Cerebellar nuclear complex (tissue), 1 donor: Measurements from ENCODE around the gene HMGN1.

Source experiments
- DNase-seq, 2 experiments: peaks; one replicate each; lab custom pipeline; 2025; lab: John Stamatoyannopoulos, UW

Gene HMGN1

DNA sequence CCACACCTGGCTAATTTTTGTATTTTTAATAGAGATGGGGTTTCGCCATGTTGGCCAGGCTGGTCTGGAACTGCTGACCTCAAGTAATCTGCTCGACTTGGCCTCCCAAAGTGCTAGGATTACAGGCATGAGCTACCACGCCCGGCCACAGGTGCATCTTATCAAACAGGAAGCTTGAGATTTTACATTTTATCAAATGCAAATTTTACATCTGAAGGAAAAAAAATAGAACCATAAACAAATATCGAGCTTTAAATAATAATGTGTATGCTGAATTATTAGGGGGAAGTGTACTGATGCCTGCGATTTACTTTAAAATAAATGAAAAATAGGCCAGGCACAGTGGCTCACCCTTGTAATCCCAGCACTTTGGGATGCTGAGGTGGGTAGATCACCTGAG is 18.9 kb downstream of the HMGN1 start:
- DNase-seq: no peak

DNA sequence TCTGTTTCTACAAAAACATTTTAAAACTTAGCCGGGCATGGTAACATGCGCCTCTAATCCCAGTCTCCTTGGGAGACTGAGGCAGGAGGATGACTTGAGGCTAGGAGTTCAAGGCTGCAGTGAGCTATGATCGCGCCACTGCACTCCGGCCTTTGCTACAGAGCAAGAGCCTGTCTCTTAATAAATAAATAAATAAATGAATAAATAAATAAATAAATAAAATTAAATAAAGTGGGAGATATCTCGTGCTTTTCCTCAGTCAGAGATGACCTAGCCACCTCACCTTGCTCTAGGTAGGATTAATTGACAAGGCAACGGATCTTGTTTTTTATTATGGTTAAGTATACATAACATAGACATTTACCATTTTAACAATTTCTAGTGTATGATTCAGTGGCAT is 21.2 kb downstream of the HMGN1 start:
- no peak for DNase-seq

DNA sequence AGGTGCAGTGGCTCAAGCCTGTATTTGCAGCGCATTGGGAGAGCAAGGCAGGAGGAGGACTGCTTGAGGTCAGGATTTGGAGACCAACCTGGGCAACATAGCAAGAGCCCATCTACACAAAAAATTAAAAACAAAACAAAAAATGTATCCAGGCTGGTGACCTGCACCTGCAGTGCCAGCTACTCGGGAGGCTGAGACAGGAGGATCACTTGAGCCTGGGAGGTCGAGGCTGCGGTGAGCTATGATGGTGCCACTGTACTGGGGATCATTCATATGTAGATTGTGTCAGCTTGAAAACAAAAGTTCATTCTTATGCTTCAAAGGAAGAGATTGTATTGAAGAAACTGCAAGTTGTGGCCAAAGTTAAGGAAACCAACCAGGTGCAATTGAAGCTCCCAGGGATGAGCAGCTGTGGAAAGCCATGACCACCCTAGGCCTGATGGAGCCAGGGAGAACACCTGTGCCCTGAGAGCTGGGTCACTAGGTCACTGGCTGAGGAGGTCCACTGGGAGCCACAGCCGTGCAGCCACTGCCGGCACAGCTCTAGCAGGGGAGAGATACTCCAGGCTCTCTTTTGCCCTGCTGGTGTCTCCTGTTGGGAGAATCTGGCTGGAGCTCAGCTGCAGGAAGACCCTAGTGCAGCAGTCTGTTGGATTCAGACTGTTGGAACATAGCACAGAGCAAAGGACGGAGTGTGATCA is 22.1 kb downstream of the HMGN1 start:
- DNase-seq: no peak

DNA sequence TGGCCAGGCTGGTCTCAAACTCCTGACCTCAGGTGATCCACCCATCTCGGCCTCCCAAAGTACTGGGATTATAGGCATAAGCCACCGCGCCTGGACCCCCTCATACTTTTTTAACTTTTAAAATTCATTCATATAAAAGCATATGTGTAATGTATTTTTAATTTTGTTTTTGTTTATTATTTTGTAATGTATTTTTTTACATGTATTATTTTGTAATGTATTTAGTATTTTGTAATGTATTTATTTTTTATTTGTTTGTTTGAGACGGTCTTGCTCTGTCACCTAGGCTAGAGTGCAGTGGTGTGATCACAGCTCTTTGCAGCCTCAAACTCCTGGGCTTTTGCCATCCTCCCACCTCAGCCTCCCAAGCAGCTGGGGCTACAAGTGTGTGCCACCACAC is 23.4 kb downstream of the HMGN1 start:
- DNase-seq: no peak

DNA sequence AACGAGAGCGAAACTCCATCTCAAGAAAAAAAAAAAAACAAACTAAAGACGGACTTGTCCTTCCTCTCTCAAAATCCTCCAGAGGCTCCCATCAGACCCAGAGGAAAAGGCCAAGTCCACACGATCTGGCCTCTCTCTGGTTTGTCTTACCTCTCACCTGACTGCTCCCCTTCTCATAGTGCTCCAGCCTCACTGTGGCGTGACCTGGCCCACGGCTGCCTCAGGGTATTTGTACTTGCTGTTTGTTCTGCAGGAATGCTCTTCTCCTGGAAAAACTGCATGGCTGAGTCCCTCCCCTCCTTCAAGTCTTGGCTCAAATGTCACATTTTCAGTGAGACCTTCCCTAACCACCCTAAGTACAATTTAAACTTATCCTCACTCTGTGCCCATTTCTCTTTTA is 27.5 kb downstream of the HMGN1 start:
- DNase-seq: no peak

DNA sequence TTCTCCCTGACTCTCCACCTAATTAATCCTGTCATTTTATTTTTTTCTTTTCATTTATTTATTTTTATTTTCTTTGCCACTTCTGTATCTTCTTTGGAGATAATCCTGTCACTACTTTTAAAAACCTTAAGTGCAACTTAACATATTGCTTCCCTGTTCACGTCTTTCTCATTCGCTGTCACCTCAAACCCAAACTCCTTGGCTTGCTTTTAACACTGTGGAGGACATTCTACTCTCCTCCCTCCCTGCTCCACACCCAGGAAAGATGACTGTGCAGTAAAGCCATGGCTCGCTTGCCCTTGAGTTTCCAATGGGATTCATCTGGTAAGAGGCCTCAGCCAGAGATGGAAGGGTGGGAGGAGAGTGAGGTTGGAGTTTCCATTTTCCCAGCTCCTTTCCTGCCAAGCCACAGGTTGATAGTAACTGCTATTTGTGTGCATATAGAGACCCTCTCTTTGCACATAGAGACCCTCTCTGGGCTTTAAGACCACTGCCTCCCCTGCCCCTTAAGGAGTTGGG is 29.0 kb downstream of the HMGN1 start:
- DNase-seq: no peak

DNA sequence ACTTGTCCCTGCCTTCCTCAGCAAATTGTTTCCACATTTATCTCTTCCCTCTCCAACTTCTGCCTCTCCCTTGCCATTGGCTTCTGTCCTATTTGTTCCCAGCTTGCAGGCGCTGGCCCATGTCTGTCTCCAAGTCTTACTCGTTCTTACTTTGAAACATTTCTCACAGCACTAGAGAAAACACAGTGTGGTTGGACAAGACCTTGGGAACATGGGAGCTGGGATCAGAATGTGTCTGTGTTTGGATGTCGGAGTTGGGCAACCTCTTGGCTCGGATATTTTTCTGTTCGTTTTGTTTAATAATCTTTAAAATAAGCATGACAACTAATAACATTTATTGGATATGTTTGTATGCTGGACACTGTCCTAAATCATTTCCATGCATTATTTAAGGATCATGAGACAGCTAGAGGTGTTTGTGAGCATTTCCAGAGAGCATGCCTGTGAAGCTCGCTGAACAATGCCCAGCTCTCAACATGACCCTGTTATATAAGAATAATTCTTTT is 29.6 kb downstream of the HMGN1 start:
- no peak for DNase-seq

DNA sequence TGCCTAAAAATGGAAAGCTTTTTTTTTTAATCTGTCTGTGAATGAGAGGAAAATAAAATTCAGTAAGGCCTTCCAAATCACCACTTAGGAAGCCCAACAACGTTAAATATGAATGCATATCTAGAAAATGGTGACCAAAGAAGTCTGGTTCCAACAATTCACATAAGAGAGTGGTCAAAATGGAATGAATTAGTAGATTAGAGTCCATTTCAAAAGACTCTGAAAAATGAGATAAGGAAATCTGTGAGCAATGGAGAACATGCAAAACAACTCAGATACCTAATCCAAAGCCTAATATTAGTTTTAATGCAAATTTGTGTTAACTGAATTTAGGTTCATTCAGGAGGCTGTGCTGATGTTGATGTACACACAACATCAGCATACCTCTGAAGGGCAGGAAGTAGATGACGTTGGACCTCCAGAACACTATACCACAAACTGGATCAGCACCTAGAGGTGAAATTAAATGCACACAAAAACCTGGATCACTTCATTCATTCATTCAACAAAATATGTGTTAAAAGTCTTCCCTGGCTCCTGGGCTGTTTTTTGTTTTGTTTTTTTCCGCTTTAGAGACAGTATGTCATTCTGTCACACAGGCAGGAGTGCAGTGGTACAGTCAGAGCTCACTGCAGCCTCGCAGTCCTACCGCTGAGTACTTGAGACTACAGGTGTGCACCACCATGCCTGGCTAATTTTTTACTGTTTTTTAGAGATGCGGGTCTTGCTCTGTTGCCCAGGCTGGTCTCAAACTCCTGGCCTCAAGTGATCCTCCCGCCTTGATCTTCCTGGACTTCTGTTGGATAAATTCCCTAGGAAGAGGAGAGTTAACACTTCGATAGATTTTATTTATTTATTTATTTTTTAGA is 30.6 kb downstream of the HMGN1 start:
- no peak for DNase-seq

DNA sequence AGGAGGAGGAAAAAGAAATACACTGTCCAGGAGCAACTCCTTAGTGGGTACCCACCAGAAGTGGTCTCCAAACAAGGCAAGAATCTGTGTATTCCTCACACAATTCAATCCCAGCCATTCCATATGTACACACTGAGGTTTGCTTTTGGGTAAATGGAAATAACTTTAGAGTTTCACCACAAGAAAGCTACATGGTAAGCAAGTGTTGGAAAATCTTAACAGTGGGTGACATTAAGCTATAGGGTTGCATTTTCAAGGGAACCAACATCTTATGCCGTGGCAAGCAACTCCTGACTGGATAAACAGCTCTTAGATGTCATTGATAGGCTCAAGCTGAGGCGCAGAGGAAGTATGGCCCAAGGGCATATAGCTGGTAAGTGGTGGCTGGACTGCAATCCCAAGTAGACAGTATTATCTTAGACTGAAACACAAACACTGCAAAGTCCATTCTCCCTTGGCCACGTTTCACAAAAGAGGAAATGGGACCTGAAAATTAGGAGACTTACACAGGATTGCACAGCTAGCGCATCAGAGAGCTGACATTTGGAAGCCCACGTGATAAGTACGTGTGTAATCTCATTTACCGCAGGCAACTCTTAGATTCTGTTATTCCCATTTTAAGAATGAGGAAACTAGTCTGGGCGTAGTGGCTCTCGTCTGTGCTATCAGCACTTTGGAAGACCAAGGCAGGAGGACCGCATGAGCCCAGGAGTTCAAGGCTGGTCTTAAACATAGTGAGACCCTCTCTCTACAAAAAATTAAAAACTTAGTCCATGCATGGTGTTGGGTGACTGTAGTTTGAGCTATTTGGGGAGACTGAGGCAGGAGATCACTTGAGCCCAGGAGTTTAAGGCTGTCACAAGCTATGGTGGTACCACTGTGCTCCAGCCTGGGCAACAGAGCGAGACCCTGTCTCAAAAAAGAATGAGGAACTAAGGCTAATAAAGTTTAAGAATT is 31.5 kb downstream of the HMGN1 start:
- DNase-seq: no peak

DNA sequence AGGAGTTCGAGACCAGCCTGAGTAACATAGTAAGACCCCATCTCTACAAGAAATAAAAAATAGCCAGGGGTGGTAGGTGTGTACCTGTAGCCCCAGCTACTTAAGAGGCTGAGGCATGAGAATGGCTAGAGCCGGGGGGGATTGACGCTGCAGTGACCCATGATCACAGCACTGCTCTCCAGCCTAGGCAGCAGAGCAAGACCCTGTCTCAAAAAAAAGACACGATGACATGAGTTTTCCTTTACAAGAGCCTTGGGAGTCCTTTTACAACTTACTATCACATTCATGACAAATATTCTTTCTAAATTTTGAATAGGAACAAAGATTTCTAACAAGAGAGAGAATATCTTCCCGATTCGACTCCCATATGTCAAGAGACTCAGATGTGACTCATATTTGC is 32.2 kb downstream of the HMGN1 start:
- no peak for DNase-seq

DNA sequence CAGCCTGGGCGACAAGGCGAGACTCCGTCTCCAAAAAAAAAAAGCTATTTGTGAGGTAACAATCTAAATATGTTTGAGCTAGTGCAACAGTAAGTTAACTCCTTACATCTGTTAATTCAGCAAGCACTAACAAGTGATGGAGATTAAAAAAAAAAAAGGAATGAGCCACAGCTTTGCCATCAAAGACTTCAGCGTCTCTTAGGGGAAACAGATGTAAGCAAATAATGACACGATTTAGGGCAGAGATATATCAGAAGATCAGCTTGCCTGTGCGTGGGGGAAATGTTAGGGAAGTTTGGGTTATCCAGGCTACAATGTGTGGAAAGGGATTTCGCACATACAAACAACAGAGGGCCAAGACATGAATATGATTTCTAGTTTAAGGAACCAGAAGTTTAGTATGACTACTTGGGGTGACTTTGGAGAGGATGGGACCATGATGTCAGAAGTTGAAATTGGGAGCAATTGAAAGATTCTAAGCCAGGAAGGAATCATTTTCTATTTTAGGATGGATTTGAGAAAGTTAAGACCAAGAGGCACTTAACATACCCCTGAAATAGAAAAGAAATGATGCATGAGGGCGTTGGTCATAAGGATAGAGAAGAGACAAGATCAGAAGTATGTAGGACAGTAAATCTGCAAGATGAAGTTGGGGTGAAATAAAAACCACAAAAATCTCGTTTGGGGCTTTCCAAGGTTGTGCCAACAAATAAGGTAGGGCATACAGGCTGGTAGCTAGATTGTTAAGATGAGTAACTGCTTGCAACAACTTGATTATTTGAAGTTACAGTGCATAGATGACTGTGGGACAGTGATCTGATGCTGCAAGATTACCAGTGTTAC is 33.1 kb downstream of the HMGN1 start:
- no peak for DNase-seq

DNA sequence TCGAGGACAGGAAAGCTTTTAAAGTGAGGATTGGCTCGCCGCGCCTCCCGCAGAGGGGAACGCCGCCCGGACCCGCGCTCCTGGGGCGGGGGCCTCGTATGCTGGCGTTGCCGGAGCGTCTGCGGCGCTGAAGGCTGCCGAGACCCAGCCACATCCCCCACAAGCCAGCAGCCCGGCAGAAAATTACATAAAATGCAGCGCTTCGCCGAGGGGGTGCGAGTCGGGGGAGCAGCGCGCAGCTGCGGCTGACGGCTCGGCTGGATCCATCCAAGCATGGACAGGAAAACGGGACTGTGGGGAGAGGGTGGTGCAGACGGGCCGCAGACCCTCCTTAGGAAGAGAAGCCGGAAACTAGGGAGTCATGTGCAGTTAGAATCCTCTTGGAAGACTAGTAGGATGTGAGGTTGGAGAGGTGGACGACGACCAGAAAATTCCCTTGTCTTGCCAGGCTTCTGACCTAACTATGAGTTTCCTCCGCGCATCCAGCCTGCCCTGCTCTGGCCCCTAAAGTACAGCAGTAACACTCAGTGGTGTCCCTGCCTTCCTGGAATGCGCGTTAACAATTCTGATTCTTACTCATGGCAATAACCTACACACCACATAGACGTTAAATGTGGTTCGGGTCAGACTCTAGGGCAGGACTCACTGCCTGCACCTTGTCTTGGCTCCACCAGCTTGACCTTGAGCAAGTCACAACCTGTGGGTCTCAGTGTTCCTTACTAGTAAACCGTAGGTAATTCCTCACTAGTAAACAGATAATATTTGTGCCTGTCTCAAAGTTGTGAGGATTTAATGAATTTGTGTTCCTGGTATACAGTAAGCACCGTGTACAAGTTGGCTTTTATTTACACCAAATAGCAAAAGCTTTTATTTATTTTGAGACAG is 34.5 kb downstream of the HMGN1 start:
- peak in 1 of 2 experiments; percentile 5 for DNase-seq

DNA sequence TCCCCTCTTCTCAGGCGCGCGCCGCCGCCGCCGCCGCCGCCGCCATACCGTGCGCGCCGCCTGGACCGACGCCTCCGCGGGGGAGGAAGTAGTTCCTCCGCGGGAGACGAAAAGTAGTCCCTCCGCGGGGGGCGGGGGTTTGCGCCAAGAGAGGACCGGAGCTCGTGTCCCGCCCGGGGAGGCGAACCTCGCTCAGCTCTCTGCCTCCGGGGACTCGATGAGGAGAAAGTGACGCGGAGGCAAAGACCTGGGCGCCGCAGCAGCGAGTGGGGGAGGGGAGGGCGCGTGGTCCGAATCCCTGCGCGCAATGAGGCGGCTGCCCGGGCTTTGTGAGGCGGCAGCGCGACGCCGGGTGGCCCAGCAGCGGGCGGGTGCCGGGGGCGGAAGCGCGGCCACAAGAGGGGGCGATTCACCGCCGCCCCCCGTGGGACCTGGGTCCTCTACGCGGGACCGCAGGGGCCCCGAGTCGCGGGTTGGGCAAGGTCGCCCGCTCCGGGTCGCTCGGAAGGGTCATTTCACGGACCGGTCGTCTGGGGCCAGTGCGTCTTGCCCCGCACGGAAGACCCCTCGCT is 35.2 kb downstream of the HMGN1 start, which contains the start of gene BRWD1:
TSS of gene BRWD1 (minus strand) at position 62 of the 572 bp plus-strand sequence. CDS start 141 bp downstream, outside the sequence.
- DNase-seq: no peak

DNA sequence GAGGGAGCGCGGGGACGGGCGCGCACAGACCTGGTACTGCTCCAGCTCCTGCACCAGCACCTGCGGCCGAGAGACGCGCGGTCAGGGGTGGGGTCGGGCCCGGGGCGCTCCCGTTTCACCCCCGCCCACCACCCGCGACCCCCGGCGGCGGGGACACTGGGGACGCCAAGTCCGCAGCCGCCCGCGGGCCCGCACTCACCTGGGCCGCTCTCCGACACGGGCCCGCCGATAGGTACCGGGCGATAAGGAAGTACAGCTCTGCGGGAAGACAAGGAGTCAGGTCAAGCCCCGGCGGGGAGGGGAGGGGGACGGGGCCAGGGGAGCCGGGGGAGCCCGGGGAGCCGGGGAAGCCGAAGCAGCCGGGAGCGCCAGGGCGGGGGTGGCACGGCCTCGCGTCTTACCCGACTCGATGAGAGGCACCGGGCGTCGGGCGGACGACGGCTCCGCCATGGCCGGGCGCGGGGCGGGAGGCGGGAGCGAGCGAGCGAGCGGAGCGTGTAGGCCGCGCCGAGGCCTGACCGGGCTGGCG is 35.8 kb downstream of the HMGN1 start:
- no peak for DNase-seq

DNA sequence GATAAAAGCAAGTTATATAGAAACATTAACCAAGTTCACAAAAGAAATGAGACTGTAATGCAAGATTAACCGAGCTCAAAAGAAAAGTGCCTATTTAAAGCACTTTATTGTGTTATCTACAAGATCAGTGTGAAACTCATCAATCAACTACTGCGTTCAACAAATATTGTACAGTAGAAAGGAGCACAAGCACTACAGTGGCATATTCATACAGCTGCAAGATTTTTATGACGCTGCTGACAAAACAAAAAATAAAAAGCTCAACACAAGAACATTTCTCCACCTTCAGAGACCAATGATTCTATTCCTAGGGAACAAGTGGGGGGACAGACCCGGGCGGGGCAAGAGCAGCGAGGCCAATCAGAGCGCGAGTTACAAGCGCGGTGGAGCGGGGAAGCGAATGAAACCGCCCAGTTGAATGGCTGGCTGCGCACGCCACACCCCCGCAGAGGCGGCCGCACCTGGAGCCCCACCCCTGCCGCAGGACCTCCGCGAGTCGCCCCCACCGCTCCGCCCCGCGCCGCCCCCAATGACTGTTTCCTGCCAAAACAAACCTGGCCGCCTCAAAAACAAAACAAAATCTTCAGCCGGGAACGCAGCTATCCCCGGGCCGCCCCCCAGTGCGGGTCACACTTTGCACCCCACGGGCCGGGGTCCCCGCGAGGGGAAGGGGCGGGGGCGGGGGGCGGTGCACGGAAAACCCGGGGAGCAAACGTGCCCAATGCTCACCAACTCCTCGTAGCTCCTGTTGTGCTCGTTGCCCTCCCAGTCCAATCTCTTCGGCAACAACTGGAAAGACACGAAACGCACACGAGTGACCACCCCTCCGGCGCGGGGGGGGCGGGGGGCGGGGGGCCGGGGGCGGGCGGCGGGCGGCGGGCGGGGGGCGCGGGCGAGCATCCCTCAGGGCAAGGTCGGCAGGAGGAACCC is 36.5 kb downstream of the HMGN1 start:
- peak; percentile 54 to 83 for DNase-seq

DNA sequence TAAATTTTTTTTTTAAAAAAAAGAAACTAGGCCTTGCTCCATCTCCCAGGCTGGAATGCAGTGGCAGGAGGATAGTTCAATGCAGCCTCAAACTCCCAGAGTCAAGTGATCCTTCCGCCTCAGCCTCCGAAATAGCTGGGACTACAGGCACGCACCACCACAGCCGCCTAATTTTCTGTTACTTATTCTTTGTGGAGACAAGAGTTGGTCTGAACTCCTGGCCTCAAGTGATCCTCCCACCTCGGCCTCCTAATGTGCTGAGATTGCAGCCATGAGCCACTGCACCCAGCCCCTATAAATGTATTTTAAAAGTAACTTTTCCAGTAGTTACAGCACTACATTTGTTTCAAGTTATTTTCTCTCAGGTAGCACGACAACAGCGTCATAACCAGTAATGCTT is 37.7 kb downstream of the HMGN1 start:
- DNase-seq: no peak

DNA sequence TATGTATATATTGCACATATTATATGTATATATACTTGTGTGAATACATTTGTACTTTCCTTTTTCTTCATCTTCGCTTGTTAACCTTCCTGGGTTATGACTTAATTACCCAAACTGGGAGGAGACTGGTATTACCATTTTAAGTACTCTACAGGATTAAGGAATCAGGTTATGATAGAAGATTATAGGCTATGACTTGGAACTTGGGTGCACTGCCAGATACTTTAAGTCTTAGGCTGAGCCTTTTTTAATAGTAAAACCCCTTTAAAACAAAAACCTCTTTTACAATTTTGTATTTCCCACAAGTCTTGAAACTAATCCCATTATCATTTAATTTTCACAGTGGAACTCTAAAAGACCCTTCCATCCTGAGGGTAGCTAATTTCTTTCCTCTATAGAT is 41.4 kb downstream of the HMGN1 start:
- no peak for DNase-seq

DNA sequence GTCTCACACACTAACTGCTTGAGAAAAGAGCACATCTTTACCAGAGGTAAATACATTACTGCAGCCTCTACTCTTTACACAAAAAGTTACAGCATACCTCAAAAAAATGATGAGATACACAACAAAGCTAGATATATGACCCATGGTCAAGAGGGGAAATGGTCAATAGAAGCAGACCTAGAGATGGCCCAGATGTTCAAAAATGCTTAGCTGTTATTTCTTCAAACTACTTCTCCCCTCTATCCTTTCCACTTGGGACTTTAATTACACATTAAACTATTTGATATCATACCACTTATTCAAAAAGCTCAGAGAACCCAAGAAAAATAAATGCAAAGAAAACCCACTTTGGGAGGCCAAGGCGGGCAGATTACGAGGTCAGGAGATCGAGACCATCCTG is 48.3 kb downstream of the HMGN1 start:
- no peak for DNase-seq
